Fibroblast of peridontal ligament (primary cell): ENCODE data around the gene MN1.
A peak's percentile ranks its signal among the peaks of the same experiment; 100 is the strongest.

ENCODE experiments used
- DNase-seq: peaks from one replicate; pipeline ENCODE4 v3.0.0-alpha.2; 2010; ENCODE audit errors: extremely low read depth

MN1 gene

GRCh38 chr22:27827604-27828587 lies 26.3 kb upstream of the MN1 start:
- DNase-seq: no peak

DNA sequence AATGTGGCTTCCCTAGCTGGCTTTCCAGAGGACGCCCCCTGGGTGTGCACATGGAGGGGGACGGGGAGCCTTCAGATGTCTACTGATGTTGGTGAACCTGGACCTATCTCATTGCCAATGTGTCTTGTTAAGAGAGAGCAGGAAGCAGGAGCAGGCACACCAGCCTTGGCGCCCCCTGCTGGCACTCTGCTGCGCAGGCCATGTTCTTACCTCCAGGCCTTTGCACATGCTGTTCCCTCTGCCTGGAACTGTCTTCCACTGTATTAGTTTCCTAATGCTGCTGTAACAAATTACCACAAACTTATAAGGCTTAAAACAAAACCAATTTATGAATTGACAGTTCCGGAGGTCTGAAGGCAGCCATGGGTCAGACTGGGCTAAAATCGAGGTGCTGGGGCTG lies 23.6 kb upstream of the MN1 start:
- DNase-seq: no peak

GRCh38 chr22:27823221-27823620 lies 21.7 kb upstream of the MN1 start:
- no peak for DNase-seq

GRCh38 chr22:27820896-27821866 lies 19.6 kb upstream of the MN1 start:
- DNase-seq: no peak

GRCh38 chr22:27816552-27816951 lies 15.0 kb upstream of the MN1 start:
- DNase-seq: no peak

DNA sequence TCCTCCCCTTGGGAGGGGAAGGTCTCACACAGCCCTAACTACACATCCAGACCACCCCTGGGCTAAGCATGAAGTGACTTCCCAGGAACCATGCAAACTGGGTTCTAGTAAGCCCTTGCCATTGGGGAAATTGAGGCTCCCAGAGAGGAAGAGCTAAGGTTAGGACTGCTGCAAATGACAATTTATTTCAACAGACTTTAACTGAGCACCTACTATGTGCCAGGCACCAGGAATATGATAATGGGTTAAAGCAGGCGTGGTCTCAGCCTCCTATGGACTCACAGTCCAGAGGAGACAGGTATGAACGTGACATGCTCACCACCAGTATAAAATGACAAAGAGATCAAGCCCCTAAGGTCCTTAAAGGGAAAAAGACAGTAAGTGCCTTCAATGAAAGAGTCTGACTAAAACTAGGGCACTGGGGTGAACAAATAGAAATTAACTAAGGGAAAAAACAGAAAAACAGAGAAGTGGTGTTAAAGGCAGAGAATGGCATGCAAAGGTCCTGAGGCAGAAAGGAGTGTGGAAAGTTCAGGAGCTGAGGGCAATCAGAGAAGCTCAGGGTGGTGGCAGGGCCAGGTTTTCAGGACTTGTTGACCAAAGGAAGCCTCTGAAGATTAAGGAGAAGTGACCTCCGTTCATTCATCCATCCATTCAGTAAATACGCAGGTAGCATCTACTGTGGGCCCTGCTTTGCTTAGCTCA lies 14.4 kb upstream of the MN1 start:
- DNase-seq: no peak

GRCh38 chr22:27814993-27815392 lies 13.4 kb upstream of the MN1 start:
- DNase-seq: no peak

GRCh38 chr22:27811778-27812177 lies 10.2 kb upstream of the MN1 start:
- DNase-seq: no peak

DNA sequence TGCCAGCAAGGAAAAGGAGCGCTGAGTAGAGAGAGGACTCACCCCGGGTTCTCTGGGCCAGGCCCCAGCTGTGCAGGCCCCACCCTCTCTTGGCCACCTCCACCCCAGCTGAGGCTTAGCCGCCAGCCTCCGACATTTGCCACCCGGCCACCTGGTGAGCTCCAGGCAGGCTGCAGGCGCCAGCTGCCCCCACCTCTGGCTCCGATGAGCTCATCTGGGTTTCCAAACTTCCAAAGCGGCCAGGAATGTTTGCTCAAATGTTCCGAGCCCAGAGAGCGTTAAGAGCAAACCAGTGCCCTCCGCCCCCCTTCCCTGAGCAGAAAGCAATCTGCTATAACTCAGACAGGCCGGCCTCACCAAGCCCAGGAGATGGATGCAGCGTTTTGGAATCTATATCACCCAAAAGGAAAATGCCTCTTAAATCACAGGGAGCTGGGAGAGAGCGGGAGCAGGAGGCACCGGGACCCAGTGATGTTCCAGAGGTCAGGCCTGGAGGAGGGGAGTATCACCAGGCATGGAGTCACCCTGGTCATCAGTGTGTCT lies 9.1 kb upstream of the MN1 start:
- peak; percentile 80 for DNase-seq

DNA sequence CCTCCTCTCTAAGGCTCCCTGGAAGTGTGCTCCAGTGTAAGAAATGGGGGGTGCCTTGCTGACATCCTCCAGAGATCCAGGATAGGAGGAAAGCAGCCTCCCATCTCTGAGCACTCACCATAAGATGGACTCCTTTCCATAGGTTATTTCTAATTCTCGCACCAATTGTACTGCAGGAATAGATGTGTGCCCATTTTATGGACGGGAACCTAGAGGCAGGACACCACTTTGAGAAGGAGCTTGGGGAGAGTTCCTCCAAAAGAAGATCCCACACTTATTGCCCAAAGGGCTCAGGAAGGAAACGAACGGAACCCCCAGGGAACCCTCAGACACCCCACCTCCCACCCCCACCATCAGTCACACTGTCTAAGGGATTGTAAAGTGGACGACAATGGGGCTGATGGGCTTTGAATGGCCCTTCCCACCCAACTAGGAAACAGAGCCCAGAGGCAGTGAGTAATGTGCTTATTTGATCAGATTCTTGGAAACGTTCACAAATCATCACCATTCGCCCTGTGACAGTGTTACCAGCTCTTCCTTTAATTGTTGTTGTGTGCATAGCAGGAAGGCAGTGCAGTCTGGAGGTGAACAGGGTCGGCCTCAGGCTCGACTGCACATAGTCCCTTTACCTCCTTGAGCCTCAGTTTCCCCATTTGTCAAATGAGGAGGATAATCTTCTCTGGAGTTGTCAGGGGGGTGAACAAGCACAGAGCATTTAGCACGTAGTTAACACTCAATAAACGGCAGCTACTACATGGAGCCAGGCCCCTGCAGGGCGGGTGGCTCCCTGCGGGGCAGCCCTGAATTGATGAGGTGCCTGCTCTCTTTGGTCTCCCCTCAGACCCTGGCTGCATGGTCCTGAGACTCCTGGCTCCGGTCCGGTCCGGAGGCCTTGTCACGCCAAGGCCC lies 8.4 kb upstream of the MN1 start:
- no peak for DNase-seq

- DNase-seq: no peak
Measured at GRCh38 chr22:27809226-27809603, 7.7 kb upstream of the MN1 start.

- no peak for DNase-seq
Measured at GRCh38 chr22:27808451-27809225, 7.1 kb upstream of the MN1 start.

DNA sequence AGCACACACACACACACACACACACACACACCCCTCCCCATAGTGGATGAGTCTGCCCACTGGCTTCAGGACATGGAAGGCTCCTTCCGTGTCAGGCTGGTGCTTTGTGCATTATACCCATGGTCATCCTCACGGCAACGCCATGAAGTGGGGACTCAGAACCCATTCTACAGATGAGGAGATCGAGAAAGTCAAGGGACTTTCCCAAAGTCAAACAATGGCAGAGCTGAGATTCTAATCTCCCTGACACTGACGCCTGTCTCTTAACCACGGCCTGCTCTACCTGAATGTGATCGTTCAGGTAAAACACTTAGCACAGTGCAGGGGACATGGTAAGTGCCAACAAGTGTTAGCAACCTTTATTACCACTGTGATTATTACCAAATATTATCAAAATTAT lies 4.3 kb upstream of the MN1 start:
- no peak for DNase-seq

GRCh38 chr22:27804470-27805297 lies 3.1 kb upstream of the MN1 start:
- no peak for DNase-seq

GRCh38 chr22:27803841-27804415 lies 2.4 kb upstream of the MN1 start:
- DNase-seq: no peak

DNA sequence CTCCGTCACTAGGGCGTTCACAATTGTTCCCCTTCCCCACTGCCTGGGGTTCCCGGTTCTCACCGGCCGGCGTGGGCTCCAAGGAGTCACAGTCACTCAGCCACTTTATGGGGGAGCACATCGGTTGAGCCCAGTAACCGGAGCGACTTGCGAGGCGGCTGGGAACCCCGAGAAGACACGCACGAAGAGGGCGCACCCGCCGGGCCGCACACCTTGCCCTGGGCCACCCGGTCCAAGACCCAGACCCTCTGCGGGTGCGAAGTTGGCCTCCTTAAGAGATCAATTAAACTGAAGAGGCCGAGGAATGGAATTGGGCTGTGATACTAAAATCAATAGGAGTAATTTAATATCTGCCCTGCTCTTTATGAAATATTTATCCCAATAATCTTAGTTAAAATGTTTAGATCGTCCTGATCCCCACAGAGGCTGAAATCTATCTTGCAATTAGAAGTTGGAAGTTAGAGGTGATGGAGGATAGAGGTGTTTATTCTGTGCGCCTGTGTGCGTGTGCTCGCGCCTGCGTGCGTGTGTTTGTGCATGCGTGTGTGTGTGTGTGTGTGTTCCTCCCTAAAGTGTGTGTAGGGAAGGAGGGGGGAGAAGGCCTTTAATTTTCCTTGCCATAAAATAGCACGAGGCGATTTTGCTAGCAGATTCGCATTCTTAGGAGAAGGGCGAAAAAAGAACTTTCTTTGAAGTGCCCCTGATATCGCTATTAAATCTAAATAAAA lies 954 bp upstream of the MN1 start:
- peak; percentile 29 for DNase-seq

DNA sequence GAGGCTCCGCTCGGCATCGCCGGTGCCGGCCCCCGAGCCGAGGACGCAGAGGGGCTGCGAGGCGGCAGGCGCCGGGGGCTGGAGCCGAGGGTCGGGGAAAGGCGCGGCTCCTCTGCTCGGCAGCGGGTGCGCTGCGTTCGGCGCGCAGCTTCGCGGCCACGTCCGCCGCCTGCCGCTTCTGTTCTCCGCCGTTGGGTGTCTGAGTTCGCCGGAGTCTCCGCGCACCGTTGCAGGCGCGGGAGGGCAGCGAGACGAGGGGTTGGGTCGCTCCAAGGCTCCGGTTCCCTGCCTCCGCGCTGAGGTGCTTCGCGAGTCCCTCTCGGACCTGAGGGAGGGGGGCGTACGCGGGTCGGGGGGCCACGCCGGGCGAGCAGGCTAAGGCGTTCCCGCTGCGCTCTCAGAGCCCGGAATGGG lies 347 bp downstream of the MN1 start:
- DNase-seq: no peak
